Lower leg skin (tissue), 3 donors: Measurements from ENCODE around the gene SAMD10.

ENCODE experiments used
- CTCF ChIP-seq, 3 donors: fragments of 450-650 bp; IDR thresholded peaks; one replicate each; pipeline ENCODE4 v1.5.1; 2016; ENCODE audit warnings: antibody characterized with exemption in 3 of 3, mild to moderate bottlenecking in 3 of 3, moderate library complexity in 2 of 3
- POLR2A ChIP-seq, 2 donors: fragments of 450-650 bp; IDR thresholded peaks; one replicate each; pipeline ENCODE4 v1.6.1; 2016 to 2017; ENCODE audit warnings: antibody characterized with exemption in 2 of 2, mild to moderate bottlenecking in 1 of 2, moderate library complexity in 1 of 2

GRCh38 chr20:64000906-64001305, 21.5 kb upstream of the SAMD10 start:
- TF ChIP-seq CTCF (IDR thresholded peaks at IDR 0.05) (no peak), POLR2A (IDR thresholded peaks at IDR 0.05) (no peak)
